LNCAP (cell line): ENCODE results near the gene CNTNAP1.

Experiments used
- TF ChIP-seq, protein P1 (sequence below): fragments of 450-650 bp; IDR thresholded peaks from 2 replicates; pipeline ENCODE4 v1.5.1; 2017; ENCODE audit warnings: mild to moderate bottlenecking

Gene CNTNAP1

DNA sequence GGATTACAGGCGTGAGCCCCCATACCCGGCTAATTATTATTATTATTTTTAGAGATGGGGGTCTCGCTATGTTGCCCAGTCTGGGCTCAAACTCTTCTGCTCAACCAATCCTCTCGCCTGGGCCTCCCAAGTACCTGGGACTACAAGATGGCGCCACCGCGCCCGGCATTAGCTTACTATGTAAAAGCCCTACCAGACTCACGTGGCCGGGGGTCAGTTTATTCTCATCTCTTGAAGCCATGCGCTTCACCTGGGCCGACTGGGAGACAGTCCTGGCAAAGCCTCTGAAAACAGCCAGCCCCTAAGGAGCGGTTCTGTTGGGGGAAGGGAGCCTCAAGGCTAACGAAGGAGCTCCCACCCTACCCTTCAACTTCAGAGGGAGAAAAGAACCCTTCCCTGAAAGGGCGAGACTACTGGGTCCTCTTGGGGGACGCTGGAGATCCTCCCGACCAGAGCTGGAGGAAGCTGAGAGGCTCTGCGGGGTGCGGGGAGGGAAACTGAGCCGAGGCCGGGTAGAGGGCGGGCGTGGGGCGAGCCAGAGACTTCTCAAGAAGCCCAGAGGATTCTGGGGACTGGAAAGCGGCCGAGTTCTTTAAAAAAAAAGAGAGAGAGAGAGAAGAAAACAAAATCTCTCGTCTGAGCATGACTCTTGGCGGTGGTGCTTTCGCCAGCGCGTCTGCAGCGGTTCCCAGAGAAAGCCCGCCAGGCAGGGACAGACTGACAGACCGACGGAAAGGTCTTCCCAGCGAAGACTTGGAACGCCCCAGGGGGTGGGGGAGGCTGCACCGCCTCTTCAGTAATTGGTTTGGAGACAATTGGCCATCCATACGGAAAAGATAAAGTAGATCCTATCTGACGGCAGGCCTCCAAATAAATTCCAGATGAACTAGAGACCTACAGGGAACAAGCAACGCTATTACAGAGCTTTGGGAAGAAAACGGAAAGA is 28.9 kb upstream of the CNTNAP1 start:
- TF ChIP-seq, protein P1, sequence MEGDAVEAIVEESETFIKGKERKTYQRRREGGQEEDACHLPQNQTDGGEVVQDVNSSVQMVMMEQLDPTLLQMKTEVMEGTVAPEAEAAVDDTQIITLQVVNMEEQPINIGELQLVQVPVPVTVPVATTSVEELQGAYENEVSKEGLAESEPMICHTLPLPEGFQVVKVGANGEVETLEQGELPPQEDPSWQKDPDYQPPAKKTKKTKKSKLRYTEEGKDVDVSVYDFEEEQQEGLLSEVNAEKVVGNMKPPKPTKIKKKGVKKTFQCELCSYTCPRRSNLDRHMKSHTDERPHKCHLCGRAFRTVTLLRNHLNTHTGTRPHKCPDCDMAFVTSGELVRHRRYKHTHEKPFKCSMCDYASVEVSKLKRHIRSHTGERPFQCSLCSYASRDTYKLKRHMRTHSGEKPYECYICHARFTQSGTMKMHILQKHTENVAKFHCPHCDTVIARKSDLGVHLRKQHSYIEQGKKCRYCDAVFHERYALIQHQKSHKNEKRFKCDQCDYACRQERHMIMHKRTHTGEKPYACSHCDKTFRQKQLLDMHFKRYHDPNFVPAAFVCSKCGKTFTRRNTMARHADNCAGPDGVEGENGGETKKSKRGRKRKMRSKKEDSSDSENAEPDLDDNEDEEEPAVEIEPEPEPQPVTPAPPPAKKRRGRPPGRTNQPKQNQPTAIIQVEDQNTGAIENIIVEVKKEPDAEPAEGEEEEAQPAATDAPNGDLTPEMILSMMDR, result no peak

DNA sequence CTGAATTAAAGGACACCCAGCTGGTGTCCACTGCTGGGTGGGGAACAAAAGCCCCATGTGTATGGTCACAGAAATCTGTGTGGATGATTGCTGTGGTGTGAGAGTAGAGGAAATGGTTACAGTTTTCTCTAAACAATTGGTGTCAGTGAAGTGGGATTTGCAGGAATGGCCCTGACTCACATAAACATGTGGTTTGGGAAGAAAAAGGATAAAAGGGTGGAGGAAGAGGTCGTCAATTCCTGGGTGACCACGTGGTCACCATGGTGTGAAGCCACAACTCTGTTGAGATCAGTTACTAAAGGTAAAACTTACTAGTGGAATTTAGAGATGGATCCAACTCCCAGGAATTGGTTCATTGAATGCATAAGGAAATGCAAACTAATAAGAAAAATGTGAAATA is 26.8 kb upstream of the CNTNAP1 start:
- TF ChIP-seq, protein P1, result no peak

DNA sequence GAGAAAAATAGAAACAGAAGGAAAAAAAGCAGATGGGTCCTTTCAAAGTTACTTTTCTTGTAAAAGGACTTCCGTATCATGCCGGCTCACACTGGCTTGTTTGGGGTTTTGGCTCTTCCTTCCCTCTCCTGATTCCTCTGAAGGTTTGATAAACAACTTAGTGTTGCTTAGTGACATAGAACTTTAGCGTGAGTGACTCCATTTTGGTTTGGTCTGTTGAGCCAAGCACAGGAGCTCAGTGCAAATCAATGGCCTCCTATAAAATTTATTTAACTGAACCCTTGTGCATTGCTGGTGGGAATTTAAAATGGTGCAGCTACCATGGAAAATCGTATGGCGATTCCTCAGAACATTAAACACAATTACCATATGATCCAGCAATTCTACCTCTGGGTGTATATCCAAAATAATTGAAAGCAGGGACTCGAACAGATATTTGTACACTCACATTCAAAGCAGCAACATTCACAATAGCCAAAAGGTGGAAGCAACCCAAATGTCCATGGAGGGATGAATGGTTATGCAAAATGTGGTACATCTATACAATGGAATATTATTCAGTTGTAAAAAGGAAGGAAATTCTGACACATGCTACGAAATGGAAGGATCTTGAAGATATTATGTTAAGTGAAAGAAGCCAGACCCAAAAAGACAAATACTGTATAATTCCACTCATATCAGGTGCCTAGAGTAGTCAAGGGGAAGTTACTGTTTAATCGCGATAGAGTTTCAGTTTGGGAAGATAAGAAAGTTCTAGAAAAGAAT is 24.3 kb upstream of the CNTNAP1 start:
- TF ChIP-seq, protein P1, result no peak

DNA sequence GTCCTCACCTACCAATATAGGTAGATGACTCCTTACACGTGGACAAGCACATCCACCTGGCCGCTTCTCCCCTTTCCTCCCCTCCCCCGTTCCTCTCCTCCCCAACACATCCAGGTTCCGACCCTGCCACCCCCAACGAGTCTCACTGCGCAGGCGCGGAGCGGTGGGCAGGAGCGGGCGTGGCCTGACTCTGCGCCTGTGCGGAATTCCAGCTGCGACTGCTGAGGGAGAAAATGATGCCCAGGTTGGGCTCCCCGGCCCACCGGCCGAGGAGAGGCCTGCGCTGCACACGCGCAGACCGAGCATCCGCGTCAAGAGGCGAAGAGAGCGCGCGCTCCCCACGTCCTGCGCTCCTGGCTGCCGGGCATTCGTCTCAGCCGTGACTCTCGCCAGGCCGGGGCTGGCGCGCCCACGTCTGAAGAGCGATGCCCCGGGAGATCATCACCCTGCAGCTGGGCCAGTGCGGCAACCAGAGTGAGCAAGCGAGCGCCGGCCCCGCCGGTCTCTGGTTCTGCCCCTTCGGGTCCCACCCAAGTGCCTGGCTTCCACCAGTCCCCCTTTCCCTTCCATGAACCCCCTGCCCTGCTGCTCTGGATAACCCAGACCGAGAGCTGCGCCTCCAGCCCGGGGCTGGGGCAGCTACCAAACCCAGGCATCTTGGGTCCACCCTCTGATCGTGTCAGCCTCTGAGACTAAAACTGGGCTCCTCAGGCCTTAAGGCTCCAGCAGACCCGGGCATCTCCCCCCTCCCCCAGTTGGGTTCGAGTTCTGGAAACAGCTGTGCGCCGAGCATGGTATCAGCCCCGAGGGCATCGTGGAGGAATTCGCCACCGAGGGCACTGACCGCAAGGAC is 23.0 kb upstream of the CNTNAP1 start, which contains the start of gene TUBG2:
Gene TUBG2 (plus strand): TSS at position 206 of the 853 bp plus-strand sequence. CDS start 220 bp downstream, at position 426.
- TF ChIP-seq, protein P1, result no peak

DNA sequence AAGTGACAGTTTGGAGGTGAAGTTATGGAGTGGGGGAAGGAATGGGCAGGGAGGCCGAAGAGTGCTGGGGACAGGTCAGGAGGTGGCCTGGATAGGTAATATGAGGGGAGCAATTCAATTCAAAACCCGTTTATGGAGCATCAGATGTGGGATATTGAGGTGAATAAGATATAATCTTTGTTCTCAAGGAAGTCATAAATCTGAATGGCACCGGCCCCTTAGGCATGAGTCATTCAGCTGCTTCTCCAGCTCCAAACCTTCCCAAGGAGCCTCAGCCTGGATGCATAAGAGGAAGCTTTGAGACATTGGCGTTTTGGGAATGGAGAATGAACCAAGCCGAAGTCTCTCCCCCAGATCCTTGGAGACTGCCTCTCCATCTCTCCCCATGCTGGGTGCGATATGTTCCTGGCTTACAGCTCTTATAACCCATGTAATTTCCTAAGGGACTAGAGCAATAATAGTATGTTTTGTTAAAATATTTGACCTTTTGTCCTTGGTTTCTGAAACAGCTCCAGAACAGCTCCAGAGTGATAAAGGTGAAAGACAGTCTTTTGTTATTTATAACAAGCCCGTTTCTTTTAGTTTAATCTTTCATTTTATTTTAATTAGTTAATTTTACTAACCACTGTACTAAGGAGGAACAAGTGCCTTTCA is 21.5 kb upstream of the CNTNAP1 start:
- TF ChIP-seq, protein P1, result no peak

- TF ChIP-seq, protein P1, result no peak
These were observed 16.7 kb upstream of the CNTNAP1 start for GRCh38 chr17:42665581-42666001.
